GM18873 (cell line): ENCODE results near the gene PSAPL1.

ENCODE experiments used
- ATAC-seq: cut with Tn5 transposase; IDR thresholded peaks from one replicate; pipeline ENCODE4 v1.9.1; 2021; ENCODE audit warnings: mild to moderate bottlenecking, moderate library complexity, moderate number of reproducible peaks; ENCODE audit not compliant: unreplicated experiment, low FRiP score

Gene PSAPL1

DNA sequence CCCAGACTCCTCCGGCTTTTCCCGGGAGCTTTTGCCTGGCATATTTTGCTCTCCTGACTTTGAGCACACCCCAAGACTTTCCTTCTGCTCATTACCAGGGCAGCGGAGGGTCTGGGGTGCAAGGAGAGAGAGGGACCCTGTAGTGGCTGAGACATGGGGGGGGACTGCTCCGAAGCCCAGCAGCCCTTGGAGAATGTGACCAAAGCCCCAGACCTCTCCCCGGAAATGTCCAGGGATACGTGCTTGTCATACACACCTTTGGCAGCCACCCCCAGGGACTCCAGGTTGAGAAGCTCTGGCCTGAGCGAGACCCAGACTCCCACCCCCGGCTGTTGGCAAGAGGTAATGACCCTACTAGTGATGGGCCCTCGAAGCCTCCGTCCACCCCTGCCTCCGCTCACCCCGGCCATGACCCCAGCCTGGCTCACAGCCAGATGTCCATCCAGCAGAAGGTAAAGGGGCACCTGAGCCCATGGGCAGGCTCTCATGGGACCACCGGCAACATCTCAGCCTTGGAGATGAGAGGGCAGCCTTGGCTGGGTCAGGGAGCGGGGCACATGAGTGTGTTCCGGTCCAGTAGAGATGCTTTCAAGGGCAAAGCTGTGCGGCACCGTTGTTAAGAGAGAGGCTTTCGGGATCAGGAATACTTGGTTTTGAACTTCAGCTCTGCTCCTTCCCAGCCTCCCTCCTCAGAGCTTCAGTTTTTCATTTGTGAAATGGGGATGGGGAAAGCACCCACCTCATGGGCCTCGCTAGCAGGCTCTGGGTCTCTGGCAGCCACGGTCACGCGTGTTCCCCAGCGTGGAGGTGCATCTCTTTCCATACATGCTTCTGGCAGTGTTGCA lies 2.0 kb downstream of the PSAPL1 start:
- ATAC-seq = no peak

DNA sequence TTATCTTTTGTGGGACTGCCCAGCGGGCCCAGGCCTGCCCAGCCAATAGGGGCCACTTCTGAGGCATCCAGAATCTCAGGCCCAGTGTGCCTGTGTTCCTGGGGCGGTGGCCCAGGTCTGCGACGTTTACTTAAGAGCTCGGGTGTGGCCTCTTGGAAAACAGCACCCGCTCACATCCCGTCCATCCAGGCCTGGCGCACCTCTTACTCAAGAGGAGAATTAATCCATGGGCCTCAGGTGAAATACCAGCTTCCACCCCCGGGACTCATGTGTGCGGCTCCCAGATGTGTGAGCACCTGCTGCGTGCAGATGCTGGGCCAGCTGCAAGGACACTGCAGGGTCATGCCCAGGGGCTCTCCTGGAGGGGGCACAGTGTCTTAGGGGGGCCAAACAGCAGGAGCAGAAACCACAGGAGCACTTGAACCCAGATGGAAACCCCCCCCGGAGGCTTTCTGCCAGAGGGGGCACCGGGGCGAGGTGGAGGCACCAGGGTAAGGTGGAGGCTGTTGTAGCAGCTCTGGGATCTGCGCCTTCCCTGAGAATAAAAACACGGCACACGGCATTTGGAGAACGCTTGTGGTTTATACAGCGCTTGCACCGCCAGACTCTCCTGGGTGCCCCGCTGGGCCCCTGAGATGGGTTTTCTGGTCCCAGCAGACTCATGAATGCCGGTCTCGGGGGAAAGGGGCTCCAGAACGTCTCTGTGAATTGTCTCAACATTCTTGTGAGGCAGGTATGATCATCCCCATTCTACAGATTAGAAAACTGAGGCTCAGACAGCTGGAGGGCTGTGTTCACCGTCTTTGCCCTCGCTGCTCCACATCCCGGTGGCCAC lies 2.8 kb downstream of the PSAPL1 start:
- ATAC-seq = no peak

DNA sequence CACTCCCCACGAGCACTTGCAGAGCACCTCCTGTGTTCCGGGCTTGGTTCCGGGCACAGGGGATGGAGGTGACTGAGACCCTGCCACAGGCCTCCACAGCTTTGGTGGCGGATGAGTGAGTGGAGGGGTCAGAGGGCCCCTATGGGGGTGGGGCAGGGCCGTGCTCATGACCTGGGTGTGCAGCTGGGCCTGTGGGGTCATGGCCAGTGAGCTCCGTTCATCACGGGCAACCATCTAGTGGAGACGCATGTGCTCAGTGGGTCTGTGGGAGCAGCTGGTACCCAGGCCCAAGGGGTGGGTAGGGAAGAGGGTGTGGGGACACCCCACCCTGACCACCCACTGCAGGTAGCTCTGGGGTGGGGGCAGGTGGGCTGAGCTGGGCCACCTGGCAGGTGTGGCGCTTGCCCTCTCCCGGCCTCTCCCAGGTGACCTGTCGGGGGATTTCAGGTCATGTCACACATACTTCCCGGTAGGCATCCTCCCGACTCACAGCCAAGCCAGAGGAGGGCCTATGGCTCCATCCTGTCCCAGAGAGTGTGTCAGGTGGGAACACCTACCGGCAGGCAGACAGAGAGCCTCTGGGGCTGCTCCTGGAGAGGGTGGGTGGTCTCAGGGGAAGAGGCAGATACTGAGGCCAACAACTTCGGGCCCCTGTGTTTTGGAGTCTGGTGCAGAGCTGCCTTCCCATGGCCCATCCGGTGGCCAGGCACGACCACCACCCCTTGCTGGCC lies 3.6 kb downstream of the PSAPL1 start:
- no peak for ATAC-seq

- ATAC-seq = no peak
These were observed 4.3 kb downstream of the PSAPL1 start for GRCh38 chr4:7430368-7430964.

GRCh38 chr4:7429601-7430078 lies 5.1 kb downstream of the PSAPL1 start:
- ATAC-seq = no peak

- no peak for ATAC-seq
These were observed 5.7 kb downstream of the PSAPL1 start for GRCh38 chr4:7429069-7429416.

DNA sequence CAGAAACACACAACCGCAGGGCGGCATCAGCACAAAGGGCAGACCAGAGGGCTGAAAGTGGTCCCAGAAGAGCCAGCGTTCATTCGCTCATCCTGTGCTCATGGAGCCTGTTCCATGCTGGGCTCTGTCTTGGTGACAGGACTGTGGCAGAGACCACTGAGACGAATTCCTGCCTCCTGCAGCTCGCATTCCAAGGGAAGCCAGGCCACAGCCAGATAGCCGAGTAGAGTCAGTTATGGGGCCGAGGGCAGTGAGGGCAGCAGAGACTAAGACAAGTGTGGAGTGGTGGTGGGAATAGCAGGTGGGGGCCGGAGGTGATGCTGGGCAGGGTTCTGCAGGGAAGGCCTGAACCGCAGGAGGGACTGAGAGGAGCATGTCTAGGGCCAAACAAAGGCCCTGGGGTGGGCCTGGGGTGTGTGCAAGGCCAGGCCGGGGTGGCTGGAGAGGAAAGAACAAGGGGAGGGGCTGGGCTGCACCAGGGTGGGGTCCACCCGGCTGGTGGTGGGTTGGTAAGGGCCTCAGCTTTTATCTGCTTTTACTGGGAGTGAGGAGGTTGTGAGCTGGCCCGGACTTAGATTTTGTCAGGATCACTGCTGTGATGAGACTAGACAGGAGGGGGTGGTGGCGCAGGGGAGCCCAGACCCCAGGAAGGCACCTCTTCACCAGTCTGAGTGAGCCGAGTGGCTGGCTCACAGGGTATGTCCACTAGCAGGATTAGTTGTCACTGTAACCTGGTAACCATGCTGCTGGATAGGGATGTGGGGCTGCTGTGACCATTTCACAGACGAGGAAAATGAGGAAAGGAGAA lies 6.3 kb downstream of the PSAPL1 start:
- ATAC-seq = no peak

DNA sequence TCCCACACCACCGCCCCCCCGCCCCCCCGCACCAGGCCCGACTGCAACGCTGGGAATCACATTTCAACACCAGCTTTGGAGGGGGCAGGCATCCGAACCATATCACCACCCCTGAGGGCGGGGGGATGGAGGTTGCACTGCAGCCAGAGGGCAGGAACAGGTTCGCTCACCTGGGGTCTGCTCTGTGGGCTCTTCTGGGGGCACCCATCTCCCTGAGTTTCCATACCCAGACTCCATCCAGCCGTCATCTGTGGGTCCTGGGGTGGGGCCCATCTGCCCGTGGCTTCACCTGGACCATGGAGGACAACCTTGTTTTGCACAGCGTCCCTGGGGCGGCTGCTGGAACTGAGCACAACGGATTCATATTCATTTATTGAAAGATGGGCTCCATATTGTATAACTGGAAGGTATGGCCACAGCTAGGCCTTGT lies 6.9 kb downstream of the PSAPL1 start:
- ATAC-seq = no peak

DNA sequence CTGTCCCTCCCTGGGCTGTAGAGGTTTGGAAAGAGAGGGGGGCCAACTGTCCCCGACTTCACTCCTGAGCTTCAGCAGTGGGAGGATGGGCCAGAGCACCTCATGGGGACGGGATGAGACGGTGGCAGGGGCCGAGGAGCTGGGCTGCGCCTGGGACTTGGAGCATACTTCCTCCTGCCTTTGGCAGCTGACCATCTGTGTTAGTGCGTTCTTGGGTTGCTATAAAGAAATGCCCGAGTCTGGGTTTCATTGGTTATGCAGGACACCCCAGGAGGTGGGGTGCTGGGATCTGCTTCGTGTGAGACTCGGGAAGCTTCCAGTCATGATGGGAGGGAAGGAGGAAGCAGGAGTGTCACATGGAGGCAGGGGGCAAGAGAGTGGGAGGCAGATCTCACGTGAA lies 7.4 kb downstream of the PSAPL1 start:
- no peak for ATAC-seq

DNA sequence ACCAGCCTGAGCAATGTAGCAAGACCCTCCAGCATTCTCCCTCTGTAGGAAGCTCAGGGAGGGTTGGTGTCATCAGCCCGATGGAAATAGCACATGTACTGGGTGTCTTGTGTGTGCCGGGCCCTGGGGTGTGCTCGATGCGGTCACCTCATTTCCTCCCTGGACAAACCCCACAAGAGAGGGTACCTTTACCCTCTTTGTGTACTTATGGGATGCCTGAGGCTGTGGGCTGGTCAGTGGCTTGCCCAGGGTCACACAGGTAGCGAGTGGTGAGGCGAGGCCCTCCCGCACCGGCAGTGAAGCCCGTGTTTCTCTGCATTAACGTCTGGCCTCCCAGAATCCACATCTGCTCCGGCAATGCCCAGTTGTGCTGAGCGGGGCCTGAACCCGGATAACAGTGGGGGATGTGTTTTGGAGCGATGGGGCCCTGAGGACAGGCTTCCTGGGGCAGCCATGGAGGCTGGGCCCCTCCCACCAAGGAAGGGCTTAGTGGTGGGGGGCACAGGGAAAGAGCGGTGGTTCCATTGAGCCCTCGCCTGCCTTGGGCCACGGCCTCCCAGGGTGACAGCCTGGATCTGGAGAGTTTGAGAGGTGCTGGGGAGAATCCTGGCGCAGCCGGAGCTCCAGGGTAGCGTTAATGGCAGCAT lies 8.1 kb downstream of the PSAPL1 start:
- ATAC-seq = no peak

- ATAC-seq = no peak
These were observed 8.9 kb downstream of the PSAPL1 start for GRCh38 chr4:7425591-7426468.

DNA sequence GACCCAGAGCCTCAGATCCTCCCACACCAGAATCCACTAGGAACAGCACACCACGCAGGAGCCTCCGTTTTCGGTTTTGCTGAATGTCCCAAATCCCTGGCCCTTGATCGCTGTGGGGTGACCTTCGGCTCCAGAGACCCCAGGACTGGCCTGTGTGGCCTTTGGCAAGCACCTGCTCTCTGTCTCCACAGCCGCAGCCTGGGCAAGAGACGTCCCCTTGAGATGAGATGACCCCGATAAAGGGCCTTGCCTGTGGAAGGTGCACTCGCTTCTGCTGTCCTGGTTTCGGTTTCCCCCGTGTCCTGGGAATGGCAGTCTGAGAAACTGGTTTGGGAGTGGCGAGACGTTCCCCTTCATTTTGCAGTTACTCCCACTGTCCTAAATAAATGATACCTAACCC lies 9.6 kb downstream of the PSAPL1 start:
- ATAC-seq = no peak

- no peak for ATAC-seq
These were observed 10.1 kb downstream of the PSAPL1 start for GRCh38 chr4:7424553-7425111.

- ATAC-seq = no peak
These were observed 10.8 kb downstream of the PSAPL1 start for GRCh38 chr4:7423801-7424552.

DNA sequence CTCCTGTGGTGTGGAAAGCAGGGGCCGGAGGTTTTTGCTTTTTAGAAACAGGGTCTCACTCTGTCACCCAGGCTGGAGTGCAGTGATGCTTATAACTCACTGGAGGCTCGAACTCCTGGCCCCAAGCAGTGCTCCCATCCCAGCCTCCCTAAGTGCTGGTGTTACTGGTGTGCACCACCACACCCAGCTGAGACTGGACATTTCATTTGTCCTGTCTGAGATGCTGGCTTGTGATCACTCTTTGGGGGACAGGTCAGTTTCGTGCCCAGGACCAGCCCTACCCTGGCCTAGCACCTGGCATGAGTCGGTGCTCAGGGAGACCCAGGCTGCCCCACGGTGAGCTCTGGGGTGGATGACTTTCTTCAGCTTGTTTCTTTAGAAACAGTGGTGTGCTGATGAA lies 11.3 kb downstream of the PSAPL1 start:
- no peak for ATAC-seq

GRCh38 chr4:7422898-7423180 lies 11.9 kb downstream of the PSAPL1 start:
- no peak for ATAC-seq

DNA sequence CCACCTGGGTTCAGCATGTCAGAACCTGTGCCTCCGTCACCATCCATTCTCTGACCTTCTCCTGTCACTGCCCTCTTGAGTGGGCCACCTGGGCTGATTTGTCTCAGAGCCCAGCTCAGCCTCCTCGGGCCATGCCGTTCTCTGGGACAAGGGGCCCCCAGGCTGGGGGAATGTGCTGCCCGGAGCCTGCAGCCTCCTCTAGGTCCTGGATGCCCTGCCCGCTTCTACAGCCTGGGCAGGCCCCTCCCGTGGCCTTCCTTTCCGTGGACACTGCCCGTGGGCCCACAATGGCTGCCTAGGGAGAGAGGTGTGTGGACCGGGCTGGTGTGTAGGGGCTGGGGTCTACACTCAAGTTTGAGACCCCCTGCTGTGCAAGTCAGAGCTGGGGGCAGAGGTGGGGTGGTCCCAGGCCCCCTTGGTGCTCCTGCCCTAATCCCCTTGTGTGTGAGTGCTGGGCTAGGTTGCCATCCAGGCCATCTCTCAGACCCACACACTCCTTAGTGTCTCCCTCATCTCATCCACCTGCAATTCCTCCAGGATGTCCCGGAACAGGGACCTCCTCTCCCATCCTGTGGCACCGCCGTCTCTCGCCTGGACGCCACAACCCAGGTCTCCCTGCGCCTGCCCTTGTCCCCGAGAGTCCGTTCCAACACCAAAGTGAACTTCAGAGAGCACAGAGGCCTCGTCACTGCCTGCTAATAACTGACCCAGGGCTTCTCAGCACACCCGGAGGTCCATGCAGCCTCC lies 12.4 kb downstream of the PSAPL1 start:
- ATAC-seq = no peak
